GM06990 (cell line): Measurements from ENCODE around the gene ATP6AP1.
A peak's percentile ranks its signal among the peaks of the same experiment; 100 is the strongest.

Experiments
- DNase-seq: peaks from one replicate; pipeline ENCODE4 v3.0.0-alpha.2; 2011; ENCODE audit not compliant: insufficient read length; ENCODE audit errors: extremely low read depth
- H3K27me3 ChIP-seq: replicated peaks from 2 replicates; pipeline ENCODE4 v1.6.0; 2011; ENCODE audit warnings: low read length; ENCODE audit not compliant: control insufficient read depth, insufficient read depth
- H3K36me3 ChIP-seq: 2 replicates; pipeline ENCODE4 v1.5.1; 2011; ENCODE audit warnings: low read length; ENCODE audit not compliant: control insufficient read depth, insufficient read depth
- H3K4me3 ChIP-seq: replicated peaks from 2 replicates; pipeline ENCODE4 v1.5.1; 2011; ENCODE audit warnings: low read depth, mild to moderate bottlenecking, control low read depth, low read length
- TF ChIP-seq, protein P1 (sequence below): IDR thresholded peaks from 2 replicates; pipeline ENCODE4 v1.5.1; 2011; ENCODE audit warnings: low read length, control low read depth, mild to moderate bottlenecking, inconsistent platforms; ENCODE audit not compliant: insufficient read depth, poor library complexity, severe bottlenecking

ATP6AP1 gene

GRCh38 chrX:154426916-154427770 is 1.3 kb upstream of the ATP6AP1 start:
- no peaks in the 10 kb centered on the region; the same call in 1 of the 2 replicates for H3K36me3 ChIP-seq
- DNase-seq: no peak
- TF ChIP-seq, protein P1, sequence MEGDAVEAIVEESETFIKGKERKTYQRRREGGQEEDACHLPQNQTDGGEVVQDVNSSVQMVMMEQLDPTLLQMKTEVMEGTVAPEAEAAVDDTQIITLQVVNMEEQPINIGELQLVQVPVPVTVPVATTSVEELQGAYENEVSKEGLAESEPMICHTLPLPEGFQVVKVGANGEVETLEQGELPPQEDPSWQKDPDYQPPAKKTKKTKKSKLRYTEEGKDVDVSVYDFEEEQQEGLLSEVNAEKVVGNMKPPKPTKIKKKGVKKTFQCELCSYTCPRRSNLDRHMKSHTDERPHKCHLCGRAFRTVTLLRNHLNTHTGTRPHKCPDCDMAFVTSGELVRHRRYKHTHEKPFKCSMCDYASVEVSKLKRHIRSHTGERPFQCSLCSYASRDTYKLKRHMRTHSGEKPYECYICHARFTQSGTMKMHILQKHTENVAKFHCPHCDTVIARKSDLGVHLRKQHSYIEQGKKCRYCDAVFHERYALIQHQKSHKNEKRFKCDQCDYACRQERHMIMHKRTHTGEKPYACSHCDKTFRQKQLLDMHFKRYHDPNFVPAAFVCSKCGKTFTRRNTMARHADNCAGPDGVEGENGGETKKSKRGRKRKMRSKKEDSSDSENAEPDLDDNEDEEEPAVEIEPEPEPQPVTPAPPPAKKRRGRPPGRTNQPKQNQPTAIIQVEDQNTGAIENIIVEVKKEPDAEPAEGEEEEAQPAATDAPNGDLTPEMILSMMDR: no peak
- no peak overlapping the region for H3K4me3 ChIP-seq
- H3K27me3 ChIP-seq: no peaks in the 10 kb centered on the region

DNA sequence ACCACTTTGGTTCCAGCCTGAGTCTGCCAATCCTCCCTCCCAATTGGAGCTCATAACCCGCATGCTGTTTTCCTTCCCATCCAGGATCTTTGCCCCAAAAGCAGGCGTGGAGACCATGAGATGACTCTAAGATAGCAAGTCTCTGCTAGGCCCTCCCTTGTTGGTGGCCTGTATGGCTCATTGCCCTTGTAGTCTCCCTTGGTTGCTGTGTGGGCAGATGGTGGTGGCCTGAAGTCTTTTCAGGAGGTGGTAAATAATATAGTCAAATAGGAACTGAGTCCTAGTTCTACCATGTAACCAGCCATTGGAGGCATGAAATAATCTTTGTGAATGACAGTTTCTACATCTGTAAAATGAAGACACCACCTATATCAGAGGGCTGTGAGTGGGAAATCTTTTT is 1.2 kb downstream of the ATP6AP1 start:
- peaks cover 4% of the 10 kb centered on the region for H3K36me3 ChIP-seq
- H3K4me3 ChIP-seq: peak overlapping the region; percentile 72
- no peak for DNase-seq
- no peaks in the 10 kb centered on the region for H3K27me3 ChIP-seq
- TF ChIP-seq, protein P1: no peak

DNA sequence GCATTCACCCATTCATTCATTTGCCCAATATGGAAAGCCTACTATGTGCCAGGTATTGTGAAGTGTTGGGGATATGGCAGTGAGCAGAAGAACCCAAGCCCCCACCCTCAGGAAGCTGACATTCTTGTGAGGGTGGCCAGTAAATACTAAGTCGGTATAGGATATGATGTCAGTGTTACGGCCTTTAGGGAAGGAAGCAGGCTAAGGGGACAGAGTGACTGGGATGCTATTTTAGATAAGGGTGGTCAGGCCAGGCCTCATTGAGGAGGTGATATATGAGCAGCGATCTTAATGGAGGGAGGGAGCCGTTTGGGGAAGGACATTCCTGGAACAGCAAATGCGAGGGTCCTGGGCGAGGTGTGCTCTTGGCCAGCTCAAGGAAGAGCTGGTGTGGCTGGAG is 2.0 kb downstream of the ATP6AP1 start:
- no peak overlapping the region for H3K4me3 ChIP-seq
- DNase-seq: no peak

GRCh38 chrX:154430916-154431315 is 2.4 kb downstream of the ATP6AP1 start:
- TF ChIP-seq, protein P1: no peak
- no peak overlapping the region for H3K4me3 ChIP-seq
- DNase-seq: no peak

More for the DNA sequence above, 2.0 kb downstream of the ATP6AP1 start:
- Histone ChIP-seq H3K36me3 (peaks cover 4% of the 10 kb centered on the region), H3K27me3 (no peaks in the 10 kb centered on the region)
- TF ChIP-seq, protein P1: no peak

DNA sequence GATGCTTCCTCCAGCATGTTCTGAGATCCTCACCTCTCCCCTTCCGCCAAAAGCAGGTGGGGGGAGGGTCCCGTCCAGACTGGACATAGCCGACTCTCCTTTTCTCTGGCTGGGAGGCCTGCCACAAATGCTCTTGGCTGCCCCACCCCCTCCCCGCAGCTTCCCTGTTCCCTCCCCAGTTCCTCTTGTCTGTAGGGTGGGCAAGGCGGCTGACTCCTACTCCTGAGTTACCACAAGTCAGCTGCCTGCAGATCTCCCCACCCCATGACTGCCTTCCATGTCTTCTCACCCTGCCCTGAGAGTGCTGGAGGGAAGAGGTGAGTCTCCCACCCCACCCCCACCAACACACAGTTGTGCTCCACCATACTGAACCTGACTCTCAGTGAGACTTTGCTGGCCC is 2.9 kb downstream of the ATP6AP1 start:
- TF ChIP-seq, protein P1: no peak
- Histone ChIP-seq H3K36me3 (peaks cover 6% of the 10 kb centered on the region), H3K4me3 (no peak overlapping the region), H3K27me3 (no peaks in the 10 kb centered on the region)
- no peak for DNase-seq

More at GRCh38 chrX:154430916-154431315, 2.4 kb downstream of the ATP6AP1 start:
- Histone ChIP-seq H3K36me3 (peaks cover 6% of the 10 kb centered on the region), H3K27me3 (no peaks in the 10 kb centered on the region)

DNA sequence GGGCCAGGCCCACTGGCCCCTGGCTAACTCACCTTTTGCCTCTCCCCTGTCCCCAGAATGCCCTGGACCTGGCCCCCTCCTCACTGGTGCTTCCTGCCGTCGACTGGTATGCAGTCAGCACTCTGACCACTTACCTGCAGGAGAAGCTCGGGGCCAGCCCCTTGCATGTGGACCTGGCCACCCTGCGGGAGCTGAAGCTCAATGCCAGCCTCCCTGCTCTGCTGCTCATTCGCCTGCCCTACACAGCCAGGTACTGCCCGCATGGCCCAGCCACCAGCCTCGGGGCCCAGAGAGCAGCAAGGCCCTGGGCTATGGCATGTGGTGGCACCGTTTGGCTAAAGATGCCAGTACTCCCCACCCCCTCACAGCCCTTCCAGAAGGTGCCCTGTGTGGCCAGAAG is 3.7 kb downstream of the ATP6AP1 start:
- Histone ChIP-seq H3K27me3 (no peaks in the 10 kb centered on the region), H3K4me3 (no peak overlapping the region), H3K36me3 (peaks cover 6% of the 10 kb centered on the region)
- no peak for DNase-seq
- TF ChIP-seq, protein P1: no peak
